IPS DF 19.7 (cell line): ENCODE data around the gene FAM181A.
A peak's percentile ranks its signal among the peaks of the same experiment; 100 is the strongest.

Experiments used
- DNase-seq: peaks from one replicate; pipeline ENCODE4 v3.0.0-alpha.2; 2013; ENCODE audit warnings: low read depth, low spot score

The FAM181A gene

DNA sequence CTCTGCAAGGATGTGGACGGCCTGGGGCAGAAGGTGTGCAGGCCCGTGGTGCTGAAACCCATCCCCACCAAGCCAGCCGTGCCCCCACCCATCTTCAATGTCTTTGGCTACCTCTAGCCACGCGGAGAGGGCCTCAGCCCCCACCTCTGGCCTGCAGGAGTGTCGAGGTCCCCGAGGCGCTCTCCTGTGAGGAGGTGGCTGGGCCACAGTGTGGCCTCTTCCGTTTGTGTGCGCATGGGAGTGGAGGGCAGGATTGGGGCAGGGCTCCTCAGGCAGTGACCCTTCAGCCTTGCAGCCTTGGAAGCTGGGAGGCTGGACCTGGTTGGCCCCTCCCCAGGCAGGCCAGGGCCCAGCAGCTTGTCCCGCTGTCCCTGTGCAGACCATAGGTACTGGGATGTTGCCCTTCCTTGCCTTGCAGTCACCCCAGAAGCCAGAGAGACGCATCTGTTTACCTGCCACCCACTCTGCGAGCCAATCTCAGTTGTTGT lies 1.9 kb downstream of the FAM181A start:
- no peak for DNase-seq

DNA sequence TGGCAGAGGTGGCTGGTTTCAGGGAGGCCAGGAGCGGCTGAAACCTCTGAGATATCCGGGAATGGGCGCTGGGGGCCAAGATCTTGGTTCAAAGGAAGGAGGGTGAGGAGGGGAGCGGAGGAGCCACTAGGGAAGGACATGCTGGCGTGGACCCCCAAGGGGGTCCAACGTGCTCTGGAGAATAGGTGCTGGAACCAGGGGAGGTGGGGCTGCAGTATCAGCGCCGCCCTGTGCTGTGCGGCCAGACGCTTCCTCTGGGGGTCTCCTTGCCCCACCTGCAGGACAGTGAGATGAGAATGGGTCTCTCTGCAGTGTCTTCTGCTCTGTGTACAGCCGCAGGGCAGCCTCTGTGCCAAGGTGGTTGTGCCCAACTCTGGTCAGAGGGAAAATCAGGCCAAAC lies 2.5 kb downstream of the FAM181A start:
- no peak for DNase-seq

DNA sequence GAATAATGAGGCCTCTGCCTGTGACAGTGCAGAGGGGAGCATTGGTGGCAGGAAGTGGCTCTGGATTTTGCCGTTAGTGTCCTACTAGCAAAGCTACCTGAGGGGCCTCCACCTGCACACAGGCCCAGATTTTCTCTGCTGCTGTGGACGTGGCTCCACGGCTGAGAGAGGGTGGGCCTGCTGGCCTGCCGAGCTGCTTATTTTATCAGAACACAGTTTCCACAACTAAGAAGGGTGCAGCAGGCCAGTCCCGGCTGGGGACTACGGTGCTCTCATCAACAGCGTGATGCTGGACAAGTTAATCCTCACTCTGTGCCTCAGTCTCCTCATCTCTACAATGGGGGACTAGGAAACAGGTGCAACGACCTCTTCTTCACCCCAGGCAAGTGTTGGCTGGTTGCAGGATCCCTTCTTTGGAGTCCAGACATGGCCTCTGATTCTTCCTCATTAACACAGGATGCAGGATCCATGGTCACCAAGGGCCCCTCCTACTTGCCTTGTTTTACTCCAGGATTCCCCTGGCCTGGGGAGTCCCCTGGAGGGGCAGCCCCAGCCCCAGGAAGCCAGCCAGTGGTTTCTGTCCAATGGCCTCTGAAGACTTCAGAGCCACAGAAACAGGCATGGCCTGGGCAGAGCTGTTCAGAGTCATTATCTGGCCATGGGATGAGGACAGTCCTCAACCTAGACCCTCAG lies 3.3 kb downstream of the FAM181A start:
- DNase-seq: no peak

DNA sequence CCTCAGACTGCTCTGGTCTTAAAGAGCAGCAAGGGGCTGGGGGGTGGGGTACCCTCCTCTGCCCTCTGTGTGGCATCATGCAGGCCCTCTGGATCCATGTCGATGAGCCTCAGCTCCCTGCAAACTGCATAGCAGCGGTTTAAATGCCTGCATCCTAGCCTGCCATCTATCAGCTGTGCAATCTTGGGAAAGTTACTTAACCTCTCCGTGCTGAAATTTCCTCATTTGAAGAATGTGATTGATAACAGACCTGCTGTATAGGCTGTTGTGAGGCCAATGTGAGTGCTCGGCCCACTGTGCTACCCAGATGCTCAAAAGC lies 3.8 kb downstream of the FAM181A start:
- no peak for DNase-seq

DNA sequence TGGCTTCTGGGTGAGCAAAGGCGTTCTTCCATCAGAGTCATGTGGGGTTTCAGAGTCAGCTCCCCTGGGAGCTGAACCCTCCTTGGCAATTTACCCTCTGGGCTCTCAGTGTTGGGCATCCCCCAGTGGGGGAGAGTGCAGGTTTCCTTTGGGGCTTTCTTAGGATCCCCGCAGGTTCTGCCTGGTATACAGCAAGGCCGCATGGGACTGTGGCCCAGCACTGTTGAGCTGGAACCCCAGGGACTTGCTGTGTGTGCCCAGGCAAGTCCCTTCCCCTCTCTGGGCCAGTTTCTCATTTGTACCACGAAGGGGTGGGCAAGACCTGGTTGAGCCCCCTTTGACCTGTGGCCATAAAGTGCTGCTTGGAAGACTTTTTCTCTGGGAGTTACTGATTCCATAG lies 5.5 kb downstream of the FAM181A start:
- DNase-seq: no peak

DNA sequence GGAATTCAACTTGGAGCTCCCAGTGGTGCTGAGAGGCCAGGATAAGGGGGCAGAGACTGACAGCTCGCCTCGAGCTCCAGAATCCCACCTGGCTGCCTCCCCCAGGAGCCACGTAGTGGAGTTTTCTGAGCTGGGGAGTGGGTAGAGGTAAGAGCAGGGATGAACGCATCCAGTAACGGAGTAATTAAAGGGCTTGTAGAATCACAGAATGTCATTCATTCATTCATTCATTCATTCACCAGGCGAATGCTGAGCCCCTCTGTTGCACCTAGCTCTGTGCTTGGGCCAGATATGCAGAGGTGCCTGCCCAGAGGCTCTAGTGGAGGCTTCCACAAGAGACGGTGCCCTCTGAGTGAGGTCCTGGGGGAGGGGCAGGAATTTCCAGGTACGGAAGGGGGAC lies 8.1 kb downstream of the FAM181A start:
- no peak for DNase-seq

DNA sequence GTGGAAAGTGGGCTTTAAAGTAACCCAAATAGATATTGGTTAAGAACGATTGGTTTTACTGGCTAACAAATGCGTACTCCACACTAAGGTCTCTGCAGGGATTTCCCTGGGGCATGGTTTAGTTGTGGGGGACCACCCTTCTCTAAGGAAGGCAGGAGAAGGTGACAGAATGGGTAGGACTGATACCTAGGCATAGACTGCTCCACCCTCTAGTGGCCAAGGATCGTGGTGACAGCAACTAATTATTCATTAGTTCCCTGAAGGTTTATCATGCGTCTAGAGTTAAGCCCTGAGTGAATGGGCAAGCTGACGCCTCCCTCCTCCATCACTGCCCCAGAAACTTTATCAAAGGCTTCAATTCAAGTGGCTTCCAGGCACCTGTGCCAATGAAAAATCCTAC lies 9.1 kb downstream of the FAM181A start:
- peak; percentile 38 for DNase-seq

DNA sequence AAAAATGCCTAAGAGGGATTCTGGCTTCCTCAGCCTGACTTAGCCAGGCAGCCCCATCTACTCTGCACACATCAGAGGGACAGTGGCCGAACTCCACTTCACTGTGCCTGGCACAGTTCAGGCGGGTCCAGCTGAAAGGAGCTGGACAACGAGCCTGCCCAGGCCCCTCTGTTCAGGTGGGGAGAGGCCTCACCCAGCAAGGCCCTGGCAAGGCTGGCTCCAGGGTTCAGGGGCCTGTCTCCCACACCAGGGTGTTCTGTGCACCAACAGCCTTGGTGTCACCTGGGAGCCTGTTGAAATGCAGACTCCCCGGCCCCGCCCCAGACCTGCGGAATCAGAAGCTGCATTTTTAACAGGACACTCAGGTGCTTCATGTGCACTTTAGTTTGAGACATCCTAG lies 9.8 kb downstream of the FAM181A start:
- no peak for DNase-seq

DNA sequence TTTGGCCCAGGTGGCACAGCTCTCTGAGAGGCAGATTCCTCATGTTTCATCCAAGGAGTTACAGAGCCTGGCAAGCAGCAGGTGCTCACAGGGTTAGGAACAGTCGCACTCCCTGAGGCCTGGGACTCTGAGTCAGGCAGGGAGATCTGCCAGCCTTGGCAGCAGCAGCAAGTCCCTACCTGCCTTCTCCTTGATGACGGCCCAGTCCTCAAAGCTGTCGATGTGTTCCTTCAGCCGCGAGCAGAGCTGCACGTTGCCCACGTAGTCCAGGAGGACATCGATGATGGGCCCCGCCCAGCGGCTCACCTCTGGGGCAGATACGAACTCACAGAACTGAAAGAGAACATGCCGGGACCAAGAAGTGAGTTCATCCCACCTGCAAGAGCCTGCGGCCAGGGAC lies 10.4 kb downstream of the FAM181A start:
- DNase-seq: no peak

DNA sequence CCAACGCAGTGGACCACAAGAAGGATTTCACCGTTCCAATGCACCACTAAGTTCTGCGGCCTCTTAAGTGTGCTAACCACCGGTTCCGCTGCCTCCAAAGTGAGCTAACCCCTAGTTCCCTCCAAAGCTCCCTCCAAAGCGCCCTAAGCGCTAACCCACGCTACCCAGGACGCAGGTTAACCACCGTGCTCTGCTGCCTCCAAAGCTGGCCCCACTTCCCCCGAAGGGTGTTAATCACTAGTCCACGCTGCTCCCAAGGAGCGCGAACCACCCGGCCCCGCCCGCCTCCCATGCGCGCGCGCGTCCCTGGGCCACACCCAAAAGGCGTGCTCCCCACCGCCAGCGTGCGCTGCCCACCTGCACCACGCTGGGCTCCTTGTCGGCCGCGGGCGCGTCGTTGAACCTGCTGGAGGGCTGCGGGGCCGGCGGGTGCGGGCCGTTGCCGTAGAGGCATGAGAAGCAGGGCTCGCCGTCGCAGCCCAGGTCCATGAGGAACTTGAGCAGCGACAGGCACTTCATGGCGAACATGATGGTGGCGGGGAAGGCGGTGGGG lies 11.7 kb downstream of the FAM181A start:
- no peak for DNase-seq

DNA sequence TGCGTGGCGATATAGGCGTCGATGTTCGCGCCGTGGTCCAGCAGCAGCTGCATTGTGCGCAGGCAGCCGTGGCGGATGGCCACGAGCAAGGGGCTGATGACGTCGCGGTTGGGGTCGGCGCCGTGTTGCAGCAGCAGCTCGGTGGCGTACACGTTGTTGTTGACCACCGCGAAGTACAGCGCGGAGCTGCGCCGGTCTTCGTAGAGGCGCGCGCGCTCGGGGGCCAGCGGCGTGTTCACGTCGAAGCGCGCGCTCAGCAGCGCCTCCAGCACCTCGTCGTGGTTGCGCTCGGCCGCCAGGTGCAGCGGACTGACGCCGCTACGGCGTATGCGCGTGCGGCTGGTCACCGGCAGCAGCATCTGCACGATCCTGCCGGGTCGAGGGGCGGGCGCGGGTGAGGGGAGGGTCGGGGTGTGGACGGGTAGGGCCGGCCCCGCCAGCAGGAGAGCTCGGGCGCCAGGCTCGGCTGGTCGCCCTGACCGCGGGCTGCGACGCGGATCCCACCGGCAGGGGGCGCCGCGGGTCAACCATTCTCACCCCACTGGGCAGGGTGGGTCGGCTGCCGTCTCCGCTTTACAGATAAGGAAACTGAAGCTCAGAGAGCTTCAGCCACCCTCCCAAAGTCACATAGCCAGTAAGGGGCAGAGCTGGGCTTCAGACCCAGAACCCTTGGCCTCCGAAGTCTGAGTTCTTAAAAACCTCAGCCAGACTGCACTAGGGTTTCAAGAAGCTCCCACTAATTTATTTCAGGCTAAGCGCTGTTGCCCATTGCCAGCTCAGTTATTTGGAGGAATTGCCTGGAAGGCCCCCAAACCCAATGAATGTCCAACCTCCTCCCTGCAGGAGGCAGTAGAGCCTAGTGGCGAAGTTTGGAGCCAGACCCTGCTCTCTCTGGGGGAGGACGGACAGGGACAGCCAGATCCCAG lies 12.4 kb downstream of the FAM181A start:
- peak; percentile 61 for DNase-seq

DNA sequence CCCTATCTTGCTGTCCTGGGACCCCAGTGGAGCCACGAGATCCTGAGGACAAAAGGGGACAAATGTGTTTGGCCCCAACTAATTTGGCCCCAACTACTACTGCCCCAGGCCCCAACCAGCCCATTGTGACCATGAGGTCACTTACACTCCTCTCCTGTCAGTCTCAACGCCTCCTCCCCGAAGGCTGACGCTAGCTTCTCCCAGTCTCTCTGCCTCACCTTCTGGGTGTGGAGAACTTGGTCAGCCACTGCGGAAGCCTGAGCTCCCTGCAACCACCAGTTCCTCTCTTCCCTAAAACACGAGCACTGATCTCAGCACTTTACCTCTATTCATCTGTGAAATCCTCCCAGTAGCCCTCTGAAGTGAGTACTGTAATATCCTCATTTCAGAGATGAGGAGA lies 13.3 kb downstream of the FAM181A start:
- no peak for DNase-seq

DNA sequence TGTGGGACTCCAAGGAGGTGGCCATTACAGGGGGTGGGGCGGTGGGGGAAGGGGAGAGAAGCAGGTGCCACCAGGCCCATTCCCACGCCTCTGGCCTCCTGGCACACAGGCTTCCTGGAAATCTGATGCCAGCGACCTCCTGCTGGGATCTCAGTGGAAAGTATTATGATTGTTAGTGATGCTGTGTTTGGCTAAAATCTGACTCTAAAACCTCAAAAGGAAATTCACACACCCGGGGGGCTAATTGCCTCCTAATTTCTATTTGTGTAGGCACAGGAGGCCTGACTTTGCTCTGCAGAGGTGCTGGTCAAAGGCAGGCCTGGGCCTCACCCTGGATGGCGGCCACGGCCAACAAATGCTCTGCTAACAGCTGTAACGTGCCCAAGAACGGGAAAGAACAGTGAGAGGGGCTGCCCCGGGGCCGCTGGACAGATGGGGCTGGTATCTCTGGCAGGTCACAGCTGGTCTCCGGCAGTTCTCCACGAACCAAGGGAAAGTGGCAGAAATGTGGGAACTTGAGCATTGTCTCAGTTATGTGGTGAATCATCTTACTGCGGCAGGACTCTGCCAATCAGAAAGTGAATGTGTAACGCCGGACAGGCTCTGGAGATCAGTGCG lies 14.3 kb downstream of the FAM181A start:
- DNase-seq: no peak

DNA sequence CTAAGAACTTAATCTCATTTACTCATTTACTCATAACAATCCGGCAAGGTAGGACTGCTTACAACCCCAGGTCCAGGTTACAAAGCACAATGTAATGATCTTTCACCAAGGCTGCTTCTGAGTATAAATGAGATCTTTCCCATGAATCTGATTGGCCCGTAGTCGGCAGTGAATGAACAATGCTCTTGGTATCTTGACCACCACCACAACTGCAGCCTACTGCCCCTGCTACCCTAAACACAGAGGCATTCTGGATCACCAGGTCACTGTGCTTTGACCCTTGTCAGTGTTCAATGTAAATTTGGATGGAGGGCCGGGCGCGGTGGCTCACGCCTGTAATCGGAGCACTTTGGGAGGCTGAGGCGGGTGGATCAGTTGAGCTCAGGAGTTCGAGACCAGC lies 15.9 kb downstream of the FAM181A start:
- no peak for DNase-seq

DNA sequence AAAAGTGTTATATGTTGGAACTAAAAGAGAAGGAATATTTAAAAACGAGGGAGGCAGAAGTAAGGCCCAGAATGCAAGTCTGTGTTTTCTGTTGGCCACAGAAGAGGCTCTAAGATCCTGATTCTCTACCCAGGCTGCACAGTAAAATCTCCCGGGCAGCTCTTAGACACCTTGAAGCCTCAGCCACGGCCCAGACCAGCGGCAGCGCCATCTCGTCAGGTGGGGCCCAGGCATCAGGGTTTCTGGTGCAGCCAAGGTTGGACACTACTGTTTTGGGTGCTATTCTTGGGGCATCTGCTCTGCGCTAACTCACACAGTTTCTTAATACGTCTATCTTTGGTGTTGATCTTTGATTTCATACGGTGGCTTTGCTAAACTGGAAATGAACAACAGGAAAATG lies 16.8 kb downstream of the FAM181A start:
- DNase-seq: no peak

DNA sequence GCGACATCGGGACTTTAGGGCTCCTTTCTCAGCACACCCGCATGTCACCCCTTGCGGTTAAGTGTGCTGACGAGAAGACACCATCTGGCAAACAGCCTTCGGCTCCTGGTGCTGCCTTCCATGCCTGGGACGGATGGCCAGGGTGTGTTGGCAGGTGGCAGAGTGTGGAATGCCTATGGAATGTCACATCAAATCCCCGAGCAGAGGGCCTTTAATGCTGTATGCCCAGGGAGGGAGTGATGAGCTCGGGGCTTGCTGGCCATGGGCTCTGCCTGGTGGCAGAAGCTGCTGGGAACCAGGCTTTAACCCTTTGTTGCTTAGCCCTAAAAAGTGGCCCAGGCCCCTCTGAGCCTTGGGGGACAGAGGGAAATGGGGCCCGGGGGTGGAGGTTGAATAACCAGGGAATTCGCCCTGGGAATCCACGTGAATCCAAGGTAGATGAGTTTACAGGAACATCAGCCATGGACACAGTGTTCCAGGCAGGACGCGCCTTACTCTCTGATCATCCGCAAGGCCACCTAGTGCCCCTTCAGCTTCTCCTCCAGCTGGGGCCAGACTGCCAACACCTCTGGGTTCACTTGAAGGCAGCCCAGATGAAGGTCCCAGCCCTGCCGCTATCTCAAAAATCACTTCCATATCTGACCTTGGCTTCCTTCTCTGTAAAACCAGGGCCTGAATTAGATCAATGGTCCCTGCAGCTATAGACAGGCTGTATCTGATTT lies 17.4 kb downstream of the FAM181A start:
- no peak for DNase-seq

DNA sequence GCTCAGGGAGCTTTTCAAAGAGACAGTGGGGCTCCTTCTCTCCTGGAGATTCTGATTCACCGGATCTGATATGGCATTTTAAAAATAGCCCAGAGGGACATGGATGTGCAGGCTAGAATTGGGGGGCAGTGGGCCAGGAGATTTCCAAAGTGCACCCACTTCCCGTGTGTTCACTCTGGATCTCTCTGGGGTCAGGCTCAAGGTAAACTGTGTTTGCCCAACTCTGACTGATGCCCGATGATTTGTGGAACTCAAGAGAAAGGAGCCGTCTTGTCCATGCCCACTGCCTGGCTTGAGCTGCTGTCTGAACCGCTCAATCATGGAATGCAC lies 17.9 kb downstream of the FAM181A start:
- no peak for DNase-seq

DNA sequence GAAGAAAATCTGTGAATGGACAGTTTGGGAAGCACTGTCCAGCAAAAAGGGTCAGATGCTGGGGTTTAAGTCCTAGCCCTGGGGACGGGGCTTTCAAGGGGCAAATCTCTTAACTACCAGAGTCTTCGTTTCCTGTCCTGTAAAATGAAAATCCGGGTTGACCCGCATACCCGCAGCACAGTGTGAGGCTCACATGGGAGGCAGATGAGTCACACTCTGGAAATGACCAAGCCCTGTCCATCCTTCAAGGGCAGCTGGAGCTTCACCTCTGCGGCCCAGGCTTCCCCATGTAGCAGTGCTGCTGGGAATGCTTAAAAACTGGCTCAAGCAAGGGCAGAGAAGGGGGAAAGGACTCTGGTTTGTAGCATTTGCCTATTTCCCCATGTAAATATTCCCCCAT lies 19.0 kb downstream of the FAM181A start:
- no peak for DNase-seq

DNA sequence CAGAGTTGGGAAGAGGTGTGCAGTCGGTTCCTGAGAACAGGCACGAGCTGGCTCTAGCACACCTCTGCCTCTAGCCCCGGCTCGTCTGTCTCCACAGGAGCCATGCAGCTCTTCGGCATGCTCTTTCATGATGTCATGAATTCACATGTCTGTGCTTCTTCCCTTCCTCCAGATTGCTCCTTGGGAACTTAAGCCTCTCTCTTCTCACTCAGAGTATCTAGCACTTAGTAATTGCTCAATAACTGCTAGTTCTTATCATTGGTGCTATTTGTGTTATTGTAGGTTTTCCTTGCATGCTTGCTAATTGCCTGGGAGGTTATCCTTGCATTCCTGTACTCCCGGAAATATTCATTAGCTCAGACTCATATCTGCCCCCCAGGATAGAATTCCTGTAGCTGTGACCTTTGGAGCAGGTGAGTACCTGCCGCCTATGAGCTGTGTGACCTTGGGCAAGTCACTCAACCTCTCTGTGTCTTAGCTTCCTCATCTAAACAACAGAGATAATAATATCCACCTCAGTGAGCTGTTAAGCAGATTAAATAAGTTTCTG lies 19.5 kb downstream of the FAM181A start:
- DNase-seq: no peak

DNA sequence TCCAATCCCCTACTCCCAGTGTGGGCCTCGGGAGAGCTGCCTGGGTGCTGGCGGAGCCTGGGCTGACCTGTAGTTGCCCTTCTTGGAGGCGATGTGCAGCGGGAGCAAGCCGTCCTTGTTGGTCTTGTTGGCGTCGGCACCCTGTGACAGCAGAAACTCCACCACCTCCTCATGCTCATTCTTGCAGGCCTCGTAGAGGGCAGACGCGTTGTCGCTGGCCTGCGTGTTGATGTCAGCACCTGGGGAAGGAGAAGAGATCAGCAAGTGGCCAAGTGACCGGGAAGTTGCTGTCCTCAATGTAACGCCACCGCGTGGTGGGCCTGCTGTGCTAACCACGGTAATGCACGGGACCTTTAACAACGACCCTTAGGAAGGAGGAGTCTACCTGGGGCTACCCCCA lies 20.1 kb downstream of the FAM181A start:
- no peak for DNase-seq

DNA sequence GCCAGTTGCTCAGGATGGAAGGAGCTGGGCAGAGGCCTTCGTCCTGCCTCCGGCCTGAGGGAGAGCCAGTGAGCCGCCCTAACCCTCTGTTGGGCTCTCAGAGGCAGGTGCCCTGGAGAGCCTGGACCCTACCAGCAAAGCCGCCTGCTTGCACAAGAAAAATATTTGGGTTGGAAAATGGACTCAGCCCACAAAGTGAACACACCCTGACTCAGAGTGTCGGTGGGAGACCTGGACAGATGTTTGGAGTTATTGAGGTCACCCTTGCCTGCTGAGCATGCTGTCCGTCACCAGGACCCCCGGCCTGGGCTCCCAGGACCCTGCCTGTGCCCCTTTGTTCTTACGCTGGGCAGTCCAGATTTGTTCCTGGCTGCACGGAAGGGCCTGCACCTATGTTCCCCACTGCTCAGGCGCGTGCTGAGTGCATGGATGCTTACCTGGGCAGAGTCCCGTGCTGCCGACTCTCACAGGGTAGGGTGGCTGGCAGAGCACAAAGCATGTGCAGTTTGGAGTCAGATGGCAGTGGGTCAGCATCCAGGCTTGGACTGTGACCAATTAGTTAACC lies 22.4 kb downstream of the FAM181A start:
- no peak for DNase-seq
